Germinal center (tissue), 1 donor: ENCODE results near the gene HOXD9.

ENCODE experiments used
- DNase-seq: peaks from one replicate; pipeline ENCODE4 v3.0.0; 2012; ENCODE audit warnings: mixed read lengths, low spot score

The HOXD9 gene

DNA sequence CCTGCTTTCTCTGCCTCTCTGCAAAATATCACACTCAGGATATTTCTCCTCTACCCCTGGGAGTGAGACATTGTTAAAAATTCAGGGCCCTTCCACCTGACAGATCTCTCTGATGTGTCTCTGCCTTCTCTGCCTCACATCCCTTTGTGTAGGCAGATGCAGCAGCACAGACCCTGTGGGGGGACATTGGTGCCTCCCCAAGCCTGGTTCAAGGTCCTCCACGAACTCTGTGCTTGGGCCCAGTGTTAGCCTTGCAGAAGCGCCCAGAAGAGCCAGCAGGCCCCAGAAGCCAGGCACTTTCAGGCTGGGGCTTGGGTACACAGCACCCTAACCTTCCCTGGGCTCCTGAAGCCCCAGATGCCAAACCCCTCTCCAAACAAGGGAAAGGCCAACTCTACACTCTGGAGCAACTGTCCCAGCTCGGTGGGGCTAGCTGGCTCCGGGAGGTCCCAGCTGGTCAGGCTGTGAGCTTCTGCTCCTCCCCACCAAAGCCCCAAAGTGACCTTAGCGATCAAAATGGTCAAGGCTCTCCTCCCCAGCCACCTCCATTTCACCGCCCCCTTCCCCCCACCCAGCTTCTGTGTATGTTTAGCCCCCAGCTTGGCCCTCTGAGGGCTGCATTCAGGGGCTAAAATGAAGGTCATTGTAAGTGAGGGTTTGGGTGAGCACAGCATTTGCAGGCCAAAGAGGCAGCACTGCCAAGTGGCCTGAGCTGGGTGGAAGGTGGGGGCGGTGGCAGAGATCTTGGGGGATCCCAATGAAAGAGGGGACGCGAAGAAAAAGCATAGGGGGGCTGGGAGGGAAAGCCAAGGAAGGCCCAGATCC is 2.6 kb downstream of the HOXD9 start:
- no peak for DNase-seq

DNA sequence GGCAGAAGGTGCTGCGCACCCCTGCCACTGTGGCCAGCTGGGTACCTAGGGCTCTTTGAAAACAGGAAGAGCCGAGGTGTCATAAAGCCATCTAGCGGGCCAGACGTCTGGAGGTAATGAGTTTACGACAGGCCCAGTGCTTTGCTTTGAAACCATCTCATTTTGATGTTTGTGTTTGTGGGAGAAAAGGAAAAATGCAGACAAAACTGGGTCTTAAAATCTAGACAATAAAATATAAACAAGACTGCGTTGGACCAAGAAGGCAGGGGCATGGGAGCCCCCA is 3.2 kb downstream of the HOXD9 start:
- no peak for DNase-seq

DNA sequence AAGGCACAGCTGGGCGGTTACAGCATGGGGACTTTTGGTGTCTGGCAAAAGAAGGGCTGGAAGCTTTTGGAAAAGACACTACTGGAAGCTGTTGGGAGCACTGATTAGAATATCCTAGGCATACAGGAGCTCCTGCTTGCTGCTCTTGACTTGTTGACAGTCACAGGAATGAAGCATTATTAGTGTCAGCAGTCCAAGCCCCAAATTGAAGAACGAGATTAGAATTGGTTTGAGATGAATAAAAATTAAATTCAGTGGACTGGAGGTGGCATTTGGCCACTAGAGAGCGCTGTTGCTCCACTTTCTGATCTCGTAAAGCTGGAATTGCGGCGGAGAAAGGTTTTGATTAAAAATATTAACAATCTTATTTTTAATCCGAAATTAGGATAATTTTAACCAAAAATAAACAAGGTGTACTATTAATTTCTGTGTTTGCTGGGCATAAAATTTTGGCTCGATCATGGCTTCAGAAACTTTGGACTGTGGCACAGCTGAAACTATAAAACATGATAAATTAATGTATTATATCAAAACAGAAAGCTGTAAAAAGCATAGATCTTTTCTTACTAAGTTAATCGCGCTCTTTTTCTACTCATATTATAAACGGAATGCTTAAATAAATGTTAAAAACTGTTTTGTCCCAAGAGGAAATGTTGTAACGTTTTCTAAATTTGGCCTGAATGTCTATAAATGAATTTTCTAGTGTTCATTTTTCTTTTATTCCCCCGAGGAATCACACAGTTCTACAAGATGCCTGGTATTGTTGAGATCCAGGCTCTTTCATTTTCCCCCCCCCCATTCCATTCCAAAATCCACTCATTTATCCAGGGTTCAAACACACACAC is 4.6 kb downstream of the HOXD9 start:
- DNase-seq = no peak

DNA sequence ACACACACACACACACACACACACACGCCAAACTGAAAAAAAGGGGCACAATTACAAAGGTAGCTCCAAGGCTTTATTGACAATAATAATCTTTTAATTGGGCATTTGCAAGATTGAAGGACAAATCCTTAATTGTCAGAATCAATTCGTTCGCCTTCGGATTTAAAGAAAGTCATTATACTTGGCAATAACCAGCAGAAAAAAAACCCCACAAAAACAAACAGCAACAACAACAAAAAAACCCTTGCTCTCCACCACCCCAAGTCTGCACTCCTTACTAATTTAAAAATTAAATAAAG is 5.2 kb downstream of the HOXD9 start:
- DNase-seq = no peak

DNA sequence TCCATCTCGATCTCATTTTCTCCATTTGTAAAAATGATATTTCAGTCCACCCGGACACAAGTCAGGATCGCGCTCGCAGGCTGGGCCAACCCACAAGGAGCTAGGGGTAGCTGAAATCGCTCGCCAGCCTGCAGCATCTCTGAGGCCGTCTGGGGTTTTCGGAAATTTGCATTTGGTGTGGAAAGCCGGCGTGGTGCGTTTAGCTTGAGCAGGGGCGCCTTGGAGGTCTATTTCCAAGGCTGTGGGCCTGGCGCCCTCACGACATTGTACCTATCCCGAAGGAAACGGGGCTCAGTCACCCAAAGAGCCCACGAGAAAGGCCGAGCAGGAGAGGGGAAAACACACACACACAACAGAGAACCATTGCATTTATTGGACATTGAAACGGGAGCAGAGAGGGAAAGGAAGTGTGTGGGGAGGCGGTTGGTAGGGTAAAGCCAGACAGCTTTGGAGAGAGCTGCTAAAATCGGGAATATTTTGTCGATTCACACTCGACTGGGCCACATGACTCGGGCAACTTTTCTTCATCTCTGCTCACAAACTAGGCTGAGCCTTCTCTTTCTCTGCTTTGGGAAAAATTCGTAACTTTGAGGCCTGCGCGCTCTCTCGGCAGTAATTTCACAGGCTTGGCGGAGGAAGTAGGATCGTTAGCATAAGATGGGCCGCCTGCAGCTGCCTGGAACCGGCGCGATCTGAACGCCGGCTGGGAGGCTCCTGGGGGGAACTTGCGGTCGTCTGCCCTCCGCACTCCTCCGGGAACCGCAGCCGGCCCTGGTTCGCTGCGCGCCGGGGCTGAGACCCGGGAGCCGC is 5.9 kb downstream of the HOXD9 start:
- DNase-seq = no peak

DNA sequence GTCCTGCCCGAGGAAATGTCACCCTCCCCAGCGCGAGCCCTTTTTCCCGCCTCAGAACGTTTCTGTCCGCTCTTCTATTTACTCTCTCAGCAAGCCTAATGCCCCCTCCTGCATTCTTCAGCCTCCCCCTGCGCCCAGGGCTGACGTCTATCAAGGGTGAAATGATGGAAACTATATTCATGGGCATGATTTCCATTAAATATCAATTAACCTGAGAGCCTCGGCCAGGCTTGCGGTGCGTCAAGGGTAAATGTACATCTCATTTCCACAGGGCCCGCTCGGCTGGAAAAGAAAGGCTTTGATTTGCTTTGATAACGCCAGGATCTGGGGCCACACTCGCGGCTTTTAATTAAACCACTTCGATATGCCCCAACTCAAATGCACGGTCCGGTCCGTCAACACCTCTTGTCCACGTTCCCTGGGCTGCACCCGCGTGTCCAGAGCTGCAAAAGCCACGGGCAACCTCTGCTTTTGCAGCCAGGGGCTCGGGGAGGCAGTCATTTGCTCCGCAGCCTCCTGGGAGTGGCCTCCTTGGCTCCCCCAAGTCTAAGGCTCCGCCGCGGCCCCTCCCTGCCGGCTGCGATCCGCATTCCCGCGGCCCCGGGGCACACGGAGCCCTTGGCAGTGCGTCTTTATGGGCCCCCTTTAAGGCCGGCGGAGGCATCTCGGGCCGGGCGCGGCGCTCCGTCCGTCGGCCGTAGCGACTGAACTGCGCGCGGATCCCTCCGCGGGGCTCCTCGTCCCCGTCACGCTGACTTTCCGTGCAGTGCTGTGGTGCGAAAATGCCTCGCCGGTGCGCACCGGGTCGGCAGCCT is 6.7 kb downstream of the HOXD9 start, which contains the start of gene HOXD8:
Gene HOXD8 (plus strand): TSS at position 724 of the 815 bp plus-strand sequence. CDS start 662 bp downstream, outside the sequence.
- DNase-seq = no peak

DNA sequence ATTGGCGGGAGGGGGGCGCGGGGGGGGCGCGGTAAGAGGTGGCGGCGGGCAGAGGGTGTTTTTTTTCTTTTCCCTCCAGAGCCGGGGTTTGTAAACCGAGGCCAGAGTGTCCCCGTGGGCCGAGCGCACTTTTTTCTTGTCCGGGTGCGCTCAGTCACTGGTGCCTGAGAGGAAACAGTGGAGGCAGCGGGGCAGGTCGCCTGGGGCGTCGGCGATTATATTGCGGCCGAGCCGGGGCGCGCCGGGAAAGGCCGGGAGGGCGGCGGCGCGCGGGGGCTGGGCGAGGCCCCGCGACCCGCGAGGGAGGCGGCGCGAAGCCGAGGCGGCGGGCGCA is 7.3 kb downstream of the HOXD9 start:
- DNase-seq = no peak

DNA sequence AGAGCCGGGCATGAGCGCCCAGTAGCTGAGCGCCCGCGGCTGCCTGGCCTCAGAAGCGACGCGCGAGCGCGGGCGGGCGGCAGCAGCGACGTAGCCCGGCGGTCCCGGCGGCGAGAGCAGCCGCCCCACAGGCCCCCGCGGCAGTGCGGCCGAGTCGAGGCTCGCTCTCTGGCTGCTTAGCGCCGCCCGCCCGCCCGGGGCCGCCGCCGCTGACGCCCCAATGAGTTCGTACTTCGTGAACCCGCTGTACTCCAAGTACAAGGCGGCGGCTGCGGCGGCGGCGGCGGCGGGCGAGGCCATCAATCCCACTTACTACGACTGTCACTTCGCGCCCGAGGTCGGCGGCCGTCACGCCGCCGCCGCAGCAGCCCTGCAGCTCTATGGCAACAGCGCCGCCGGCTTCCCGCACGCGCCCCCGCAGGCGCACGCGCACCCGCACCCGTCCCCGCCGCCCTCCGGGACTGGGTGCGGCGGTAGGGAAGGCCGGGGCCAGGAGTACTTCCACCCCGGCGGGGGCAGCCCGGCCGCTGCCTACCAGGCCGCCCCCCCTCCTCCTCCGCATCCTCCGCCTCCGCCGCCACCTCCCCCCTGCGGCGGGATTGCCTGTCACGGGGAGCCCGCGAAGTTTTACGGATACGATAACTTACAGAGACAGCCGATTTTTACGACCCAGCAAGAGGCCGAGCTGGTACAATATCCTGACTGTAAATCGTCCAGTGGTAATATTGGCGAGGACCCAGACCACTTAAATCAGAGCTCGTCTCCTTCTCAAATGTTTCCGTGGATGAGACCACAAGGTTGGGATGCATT is 7.8 kb downstream of the HOXD9 start:
- DNase-seq = no peak

DNA sequence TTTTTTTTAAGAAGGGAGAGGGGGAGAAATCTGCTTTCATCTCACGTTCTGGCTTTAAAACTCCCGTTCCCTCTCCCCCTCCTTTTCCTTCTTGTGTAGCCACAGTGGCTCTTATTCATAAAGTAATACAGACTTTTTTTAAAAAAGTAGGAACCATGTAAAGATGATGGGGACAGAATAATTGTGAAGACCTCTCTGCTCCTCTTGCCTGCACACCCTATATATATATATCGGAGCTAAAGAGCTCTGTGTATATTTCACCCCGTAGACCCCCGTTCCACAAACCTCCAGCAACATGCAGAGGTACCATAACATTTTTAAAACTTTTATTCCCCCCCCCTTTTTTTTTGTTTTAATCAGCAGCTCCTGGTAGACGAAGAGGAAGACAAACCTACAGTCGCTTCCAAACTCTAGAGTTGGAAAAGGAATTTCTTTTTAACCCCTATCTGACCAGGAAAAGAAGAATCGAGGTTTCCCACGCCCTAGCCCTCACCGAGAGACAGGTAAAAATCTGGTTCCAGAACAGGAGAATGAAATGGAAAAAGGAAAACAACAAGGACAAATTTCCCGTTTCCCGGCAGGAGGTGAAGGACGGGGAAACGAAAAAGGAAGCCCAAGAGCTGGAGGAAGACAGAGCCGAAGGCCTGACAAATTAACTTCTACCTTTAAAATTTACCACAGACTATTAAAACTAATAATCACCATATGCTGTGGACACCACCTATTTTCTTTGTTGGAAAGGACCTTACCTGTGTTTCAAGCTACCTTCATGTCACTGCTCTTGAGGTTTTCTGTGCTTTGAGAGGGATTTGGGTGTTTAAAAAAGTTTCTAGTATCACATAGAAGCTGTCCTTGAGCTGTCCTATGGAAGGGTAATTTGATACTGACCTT is 8.7 kb downstream of the HOXD9 start:
- no peak for DNase-seq

DNA sequence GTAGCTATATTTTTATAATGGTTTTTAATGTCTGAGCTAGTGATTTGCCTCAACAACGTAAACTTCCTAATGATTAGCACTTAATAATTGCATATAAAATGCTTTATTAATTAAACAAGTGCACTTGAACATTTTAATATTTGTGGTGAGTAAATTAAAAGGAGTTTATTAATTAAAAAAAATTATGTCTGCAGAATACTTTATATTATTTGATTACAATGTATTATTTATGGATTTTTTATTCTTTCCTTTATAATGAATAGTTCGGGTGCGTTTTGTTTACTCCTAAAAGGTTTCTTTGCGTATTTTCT is 9.3 kb downstream of the HOXD9 start:
- DNase-seq = no peak

DNA sequence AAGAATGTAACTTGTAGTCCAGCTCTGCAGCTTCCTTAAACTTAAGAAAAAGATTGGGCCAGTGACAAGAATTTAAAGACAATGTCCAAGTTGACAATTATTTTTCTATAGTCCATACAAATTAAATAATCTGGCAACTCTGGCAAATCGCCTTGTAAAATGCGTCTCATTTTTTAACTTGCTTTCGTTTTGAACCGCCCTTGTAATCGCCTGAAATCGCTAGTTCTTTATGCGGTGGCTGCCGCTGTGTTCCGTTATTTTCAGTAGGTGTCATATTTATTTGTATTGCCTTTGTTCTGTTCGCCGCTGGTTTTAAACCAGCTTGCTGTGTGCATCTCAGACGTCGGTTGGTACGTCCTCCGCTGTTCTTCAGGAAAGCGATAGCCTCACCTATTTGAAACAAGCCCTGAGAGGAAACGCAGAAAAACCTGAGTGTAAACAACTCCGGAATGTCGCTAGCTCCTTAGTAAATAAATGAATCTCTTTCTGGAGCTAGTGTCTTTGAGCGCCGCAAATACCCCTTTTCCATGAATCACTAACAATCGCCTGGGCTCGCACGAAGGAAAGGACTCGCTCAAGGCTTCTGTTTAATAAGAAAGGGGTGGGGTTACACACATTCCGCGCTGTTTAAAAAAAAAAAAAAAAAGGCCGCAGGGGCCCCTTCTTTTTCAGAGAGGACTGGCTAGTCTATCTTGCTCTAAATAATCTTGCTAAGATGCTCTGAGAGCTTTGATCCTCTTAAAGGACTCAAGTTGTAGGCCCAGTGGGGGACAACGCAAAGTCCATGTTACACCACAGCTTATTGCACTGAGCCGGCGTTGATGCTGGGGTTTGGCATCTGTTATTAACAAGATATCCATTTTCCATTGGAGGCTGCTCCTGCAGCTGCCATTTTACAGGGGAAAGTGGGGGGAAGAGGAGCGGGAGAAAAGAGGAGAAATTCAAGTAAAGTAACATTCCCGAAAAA is 10.0 kb downstream of the HOXD9 start:
- DNase-seq = no peak

DNA sequence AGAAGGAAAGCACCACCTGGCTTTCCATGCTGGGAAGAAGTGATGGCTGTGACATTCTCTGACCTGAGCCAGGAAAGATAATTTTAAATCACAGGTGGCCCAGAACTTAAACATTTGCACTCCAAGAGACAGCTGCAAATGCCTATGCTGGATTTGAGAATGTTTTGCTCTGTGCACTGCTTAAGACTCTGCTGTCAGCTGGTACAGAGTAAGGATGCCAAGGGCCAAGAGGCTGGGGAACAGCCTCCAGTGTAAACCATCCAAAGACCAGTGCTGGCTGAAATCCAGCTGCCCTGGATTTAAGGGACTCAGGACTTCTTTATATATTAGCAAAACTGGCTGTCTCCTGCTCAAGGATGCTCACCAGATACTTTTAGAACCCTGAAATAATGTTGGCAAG is 10.9 kb downstream of the HOXD9 start:
- DNase-seq = no peak

DNA sequence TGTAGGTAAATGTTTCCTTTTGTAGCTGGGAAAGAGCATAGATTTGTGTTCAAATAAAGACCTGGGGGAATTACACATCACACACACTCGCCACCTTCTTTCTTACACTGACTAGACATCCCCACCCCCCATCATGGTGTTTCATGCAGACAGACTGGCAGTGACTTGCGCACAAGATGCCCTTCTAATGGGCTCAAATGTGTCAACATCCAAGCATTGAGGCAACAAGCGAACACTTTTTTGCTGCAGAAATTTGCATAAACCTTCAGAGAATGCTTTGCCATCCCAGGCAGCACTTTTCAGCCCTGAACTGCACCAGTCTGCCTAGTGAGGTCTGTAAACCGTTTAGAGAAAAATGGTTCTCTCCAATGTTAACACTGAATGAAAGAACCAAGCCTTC is 11.5 kb downstream of the HOXD9 start:
- DNase-seq = no peak

DNA sequence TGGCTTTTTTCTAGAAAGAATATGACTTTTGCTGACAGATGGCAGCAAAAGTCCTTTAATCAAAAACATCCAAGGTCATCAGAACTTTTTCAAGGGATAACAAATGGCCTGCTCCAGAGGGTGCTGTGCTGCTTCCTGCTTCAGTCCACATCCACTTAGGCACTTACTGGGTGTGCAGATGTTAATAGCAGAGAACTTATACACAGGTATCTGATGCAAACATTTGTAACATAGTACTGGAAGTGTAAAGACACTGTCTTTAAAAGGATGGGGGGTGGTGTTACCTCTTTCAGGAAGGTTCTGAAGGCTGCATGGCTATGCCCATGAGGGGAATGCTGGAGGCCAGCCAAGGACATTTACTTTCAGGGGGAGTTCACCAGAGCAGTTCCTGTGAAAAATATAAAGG is 12.5 kb downstream of the HOXD9 start:
- no peak for DNase-seq

DNA sequence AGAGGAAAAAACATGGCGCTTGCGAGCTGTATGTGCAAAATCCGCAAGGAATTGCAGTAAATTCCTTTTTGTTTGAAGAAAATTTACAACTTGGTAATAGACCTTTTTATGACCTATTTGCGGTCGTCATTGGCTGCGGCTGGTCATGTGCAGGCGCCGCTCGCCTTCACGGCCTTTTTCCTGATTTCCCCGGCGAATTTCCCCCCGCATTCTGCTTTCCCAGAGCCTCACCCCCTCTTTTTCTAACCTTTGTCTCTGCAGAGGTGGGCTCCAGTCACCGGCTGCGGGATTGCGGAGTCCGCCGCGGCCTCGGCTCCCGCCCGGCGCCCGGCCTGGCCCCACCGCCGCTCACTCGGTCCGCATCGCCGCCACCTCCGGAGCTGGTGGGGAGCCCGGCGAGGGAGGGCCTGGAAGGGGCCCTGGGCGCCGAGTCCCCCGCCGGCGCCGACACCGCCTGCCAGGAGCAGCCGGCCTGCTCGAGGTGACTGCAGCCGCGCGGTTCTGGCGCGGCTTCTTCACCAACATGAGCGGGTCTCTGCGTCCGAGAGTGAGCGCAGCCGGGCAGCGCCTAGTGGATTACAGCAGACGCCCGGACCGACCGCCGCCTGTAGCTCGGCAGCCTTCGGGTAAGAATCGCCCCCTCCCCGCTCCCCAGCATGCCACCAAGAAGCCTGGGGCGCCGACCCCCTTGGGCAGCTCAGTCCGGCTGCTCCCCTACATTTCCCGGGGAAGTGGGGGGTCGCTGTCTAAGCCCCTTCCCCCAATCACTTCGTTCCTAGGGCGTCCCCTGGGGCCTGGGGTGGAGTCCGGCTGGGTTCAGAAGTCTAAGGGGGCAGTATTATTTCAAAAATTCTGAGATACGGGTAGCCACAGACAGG is 14.1 kb downstream of the HOXD9 start:
- DNase-seq = no peak

DNA sequence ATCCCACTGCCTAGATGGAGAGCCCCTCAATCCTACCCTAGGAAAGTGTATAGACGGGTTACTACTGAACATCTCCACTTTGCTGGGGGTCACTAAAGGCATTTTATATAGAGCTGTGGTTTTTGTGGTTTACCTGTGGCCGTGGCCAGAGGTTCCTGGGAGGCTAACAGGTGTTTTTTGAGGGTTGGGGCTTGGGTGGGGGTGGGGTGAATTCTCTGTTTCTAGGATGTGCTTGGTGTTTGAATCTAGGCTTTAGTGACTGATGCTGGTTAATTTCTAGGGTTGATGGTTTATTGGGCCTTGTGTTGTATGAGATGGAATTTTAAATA is 14.7 kb downstream of the HOXD9 start:
- DNase-seq = no peak

DNA sequence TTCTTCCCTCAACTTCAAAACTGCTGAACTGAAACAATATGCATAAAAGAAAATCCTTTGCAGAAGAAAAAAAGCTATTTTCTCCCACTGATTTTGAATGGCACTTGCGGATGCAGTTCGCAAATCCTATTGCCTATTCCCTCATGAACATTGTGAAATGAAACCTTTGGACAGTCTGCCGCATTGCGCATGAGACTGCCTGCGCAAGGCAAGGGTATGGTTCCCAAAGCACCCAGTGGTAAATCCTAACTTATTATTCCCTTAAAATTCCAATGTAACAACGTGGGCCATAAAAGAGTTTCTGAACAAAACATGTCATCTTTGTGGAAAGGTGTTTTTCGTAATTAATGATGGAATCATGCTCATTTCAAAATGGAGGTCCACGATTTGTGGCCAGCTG is 15.4 kb downstream of the HOXD9 start:
- no peak for DNase-seq

DNA sequence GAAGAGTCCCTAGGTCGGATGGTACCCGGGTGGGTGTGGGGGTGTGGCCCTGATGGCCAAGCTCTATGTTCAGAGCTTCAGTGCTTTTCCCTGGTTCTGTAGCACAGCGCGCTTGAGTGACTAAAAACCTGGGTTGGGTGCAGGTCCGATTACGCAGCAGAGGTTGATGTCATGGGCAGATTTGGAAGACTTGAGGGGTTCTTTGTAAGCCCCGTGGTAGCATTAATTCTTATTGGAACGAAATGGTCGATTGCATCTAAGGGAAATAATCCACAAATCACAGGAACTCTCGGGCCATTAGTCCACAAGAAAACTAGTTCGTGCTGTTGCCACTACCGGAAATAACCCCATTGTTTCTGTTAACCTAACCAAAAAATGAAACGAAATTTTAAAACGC is 16.0 kb downstream of the HOXD9 start:
- DNase-seq = no peak
